Measurements from ENCODE around the gene TMEM242. TPM values are rescaled to one million over a fixed set of nuclear protein-coding genes. Genes with fewer than 3 reads are reported as not detected.

The TMEM242 gene
- total and polyA plus RNA-seq, 2 of the 8 experiments (the other 6 are each of a cell fraction or from before 2014, with no cell fraction given), result 2.4 to 9.0 TPM

DNA sequence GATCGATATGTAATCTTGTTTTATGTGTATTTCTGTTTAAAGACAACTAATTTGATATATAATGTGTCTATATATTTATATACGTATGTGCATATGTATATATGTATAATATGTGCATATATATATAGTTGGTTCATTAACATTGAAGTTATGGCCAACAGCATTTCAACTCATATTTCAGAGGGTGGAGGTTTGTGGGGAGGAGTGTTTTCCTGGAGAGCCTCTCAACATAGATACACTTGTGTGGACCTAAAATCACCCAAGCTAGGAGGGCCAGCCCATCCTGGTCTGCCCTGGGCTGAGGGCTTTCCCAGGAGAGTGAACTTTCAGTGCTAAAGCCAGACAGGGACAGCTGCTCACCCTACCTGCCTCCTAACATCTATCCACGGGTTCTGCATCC, 68.8 kb downstream of the TMEM242 start:
- Histone ChIP-seq H3K36me3 (ENCODE audit: control insufficient read depth in 2 of 4, insufficient read depth in 4 of 4, low read length in 3 of 4) (no peaks in the 10 kb centered on the region), H3K27me3 (replicated peaks in 1 of 4; ENCODE audit: control insufficient read depth in 3 of 4, extremely low read depth in 1 of 4, insufficient read depth in 3 of 4, low read length in 3 of 4) (no peaks in the 10 kb centered on the region; a peak in 1 of 7 replicates)
- no peak for FAIRE-seq
- TF ChIP-seq, protein P1, sequence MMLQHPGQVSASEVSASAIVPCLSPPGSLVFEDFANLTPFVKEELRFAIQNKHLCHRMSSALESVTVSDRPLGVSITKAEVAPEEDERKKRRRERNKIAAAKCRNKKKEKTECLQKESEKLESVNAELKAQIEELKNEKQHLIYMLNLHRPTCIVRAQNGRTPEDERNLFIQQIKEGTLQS (IDR thresholded peaks at IDR 0.05; ENCODE audit: insufficient read depth, low read depth, low read length), result no peak
- no peak for TF ChIP-seq HDAC2 (IDR thresholded peaks at IDR 0.05; ENCODE audit: borderline replicate concordance in 1 of 2, low read depth in 2 of 2, low read length in 2 of 2)
- TF ChIP-seq TEAD4 (IDR thresholded peaks at IDR 0.05; ENCODE audit: low read depth, low read length), result no peak
- no peak for TF ChIP-seq SIRT6 (IDR thresholded peaks at IDR 0.05; ENCODE audit: low read length)
- TF ChIP-seq SIX5 (IDR thresholded peaks at IDR 0.05; ENCODE audit: low read depth, low read length), result no peak
- TF ChIP-seq EP300 (IDR thresholded peaks at IDR 0.05; ENCODE audit: borderline replicate concordance in 1 of 2, low read depth in 2 of 2, low read length in 2 of 2), result no peak
- no peak for TF ChIP-seq EGR1 (IDR thresholded peaks at IDR 0.05; ENCODE audit: borderline replicate concordance, low read depth, low read length)
- TF ChIP-seq SP4 (IDR thresholded peaks at IDR 0.05; ENCODE audit: low read length), result no peak
- TF ChIP-seq PHF8 (conservative IDR thresholded peaks at IDR 0.05; ENCODE audit: low read depth, low read length), result no peak
- TF ChIP-seq SP1 (IDR thresholded peaks at IDR 0.05; ENCODE audit: low read depth, low read length), result no peak
- TF ChIP-seq, protein P2, sequence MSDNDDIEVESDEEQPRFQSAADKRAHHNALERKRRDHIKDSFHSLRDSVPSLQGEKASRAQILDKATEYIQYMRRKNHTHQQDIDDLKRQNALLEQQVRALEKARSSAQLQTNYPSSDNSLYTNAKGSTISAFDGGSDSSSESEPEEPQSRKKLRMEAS (IDR thresholded peaks at IDR 0.05), result no peak
- TF ChIP-seq ASH2L (IDR thresholded peaks at IDR 0.05; ENCODE audit: low read length), result no peak
- no peak for TF ChIP-seq EZH2 (IDR thresholded peaks at IDR 0.05; ENCODE audit: low read depth, low read length, severe bottlenecking)
- TF ChIP-seq RXRA (IDR thresholded peaks at IDR 0.05; ENCODE audit: insufficient read depth, low read depth, low read length), result no peak

More for the DNA sequence above, 68.8 kb downstream of the TMEM242 start:
- H3K56ac ChIP-seq (replicated peaks; ENCODE audit: insufficient read length, low read depth, low read length), result no peak overlapping the region
- H2AFZ ChIP-seq (ENCODE audit: low read length), result no peak overlapping the region
- ChIA-PET POLR2A (ENCODE audit: partially characterized antibody) (no interaction called here), CTCF (ENCODE audit: partially characterized antibody) (no interaction called here)
- no peaks in the 10 kb centered on the region for H3K9me3 ChIP-seq (ENCODE audit: insufficient read depth in 2 of 2, low read depth in 1 of 2, low read length in 1 of 2)
- no peak overlapping the region for H3K4ac ChIP-seq (replicated peaks; ENCODE audit: insufficient read length, low read depth, low read length)
- H3K9ac ChIP-seq (replicated peaks in 1 of 4; ENCODE audit: extremely low read depth in 1 of 4, low read depth in 3 of 4, low read length in 3 of 4), result no peak overlapping the region
- no peak overlapping the region for H2BK12ac ChIP-seq (ENCODE audit: low read depth, low read length)
- no peak overlapping the region for H4K8ac ChIP-seq (ENCODE audit: extremely low read depth, insufficient read depth, low read length)
- WGBS, 2 experiments (ENCODE audit: extremely low coverage in 1 of 2, insufficient coverage in 1 of 2, insufficient read length in 1 of 2, insufficient replicate concordance in 2 of 2, low coverage in 1 of 2, low lambda C conversion rate in 2 of 2, missing lambda C conversion rate in 1 of 2), result 80% methylated on average over 3 of the region's 3 CpGs; no CpG with 5 or more reads in 1 of the 2 experiments
- no peak overlapping the region for H2BK15ac ChIP-seq (ENCODE audit: low read length)
- H2BK20ac ChIP-seq (ENCODE audit: low read length), result no peak overlapping the region
- no peak overlapping the region for H4K5ac ChIP-seq (ENCODE audit: insufficient read length, low read depth, low read length)
- no peak overlapping the region for H2BK120ac ChIP-seq (replicated peaks; ENCODE audit: low read depth, low read length)
- no peak overlapping the region for H3K4me3 ChIP-seq (ENCODE audit: extremely low read depth in 1 of 4, insufficient read depth in 2 of 4, low read depth in 3 of 4, low read length in 4 of 4)
- no peak overlapping the region for H3K27ac ChIP-seq (ENCODE audit: low read depth, low read length)
- H2AK5ac ChIP-seq (ENCODE audit: low read depth, low read length), result no peak overlapping the region
- H2BK5ac ChIP-seq (ENCODE audit: low read depth, low read length), result no peak overlapping the region
- no peaks in the 10 kb centered on the region for H3K4me1 ChIP-seq (replicated peaks in 1 of 4; ENCODE audit: control insufficient read depth in 3 of 4, insufficient read depth in 4 of 4, low read length in 3 of 4)
- H3K79me2 ChIP-seq (ENCODE audit: control insufficient read depth in 1 of 2, insufficient read depth in 2 of 2, low read length in 2 of 2), result no peaks in the 10 kb centered on the region
- H3K18ac ChIP-seq (ENCODE audit: extremely low read depth, low read length), result no peak overlapping the region
- DNase-seq (ENCODE audit: low read depth in 1 of 2, low spot score in 2 of 2), result no peak
- H3K79me1 ChIP-seq (ENCODE audit: low read depth, low read length), result no peaks in the 10 kb centered on the region
- no peak overlapping the region for H3K4me2 ChIP-seq (ENCODE audit: insufficient read depth in 1 of 2, low read depth in 2 of 2, low read length in 2 of 2)
- H3K14ac ChIP-seq (ENCODE audit: insufficient read length), result no peak overlapping the region
- no peak overlapping the region for H4K91ac ChIP-seq (replicated peaks; ENCODE audit: insufficient read length, low read length)
- no peaks in the 10 kb centered on the region for H4K20me1 ChIP-seq (replicated peaks in 1 of 2; ENCODE audit: control insufficient read depth in 1 of 2, insufficient read depth in 2 of 2, low read length in 2 of 2)
- no peak overlapping the region for H3K23ac ChIP-seq (ENCODE audit: insufficient read length)
- H3K23me2 ChIP-seq (ENCODE audit: low read depth, low read length), result no peaks in the 10 kb centered on the region

Measured in H1 (cell line).